ENCODE measurements around the gene NXPH2.

- no peak for TF ChIP-seq TBP (optimal IDR thresholded peaks at IDR 0.05; ENCODE audit: low read depth, low read length)
- TF ChIP-seq TARDBP (IDR thresholded peaks at IDR 0.05): no peak
- TF ChIP-seq, protein P1, sequence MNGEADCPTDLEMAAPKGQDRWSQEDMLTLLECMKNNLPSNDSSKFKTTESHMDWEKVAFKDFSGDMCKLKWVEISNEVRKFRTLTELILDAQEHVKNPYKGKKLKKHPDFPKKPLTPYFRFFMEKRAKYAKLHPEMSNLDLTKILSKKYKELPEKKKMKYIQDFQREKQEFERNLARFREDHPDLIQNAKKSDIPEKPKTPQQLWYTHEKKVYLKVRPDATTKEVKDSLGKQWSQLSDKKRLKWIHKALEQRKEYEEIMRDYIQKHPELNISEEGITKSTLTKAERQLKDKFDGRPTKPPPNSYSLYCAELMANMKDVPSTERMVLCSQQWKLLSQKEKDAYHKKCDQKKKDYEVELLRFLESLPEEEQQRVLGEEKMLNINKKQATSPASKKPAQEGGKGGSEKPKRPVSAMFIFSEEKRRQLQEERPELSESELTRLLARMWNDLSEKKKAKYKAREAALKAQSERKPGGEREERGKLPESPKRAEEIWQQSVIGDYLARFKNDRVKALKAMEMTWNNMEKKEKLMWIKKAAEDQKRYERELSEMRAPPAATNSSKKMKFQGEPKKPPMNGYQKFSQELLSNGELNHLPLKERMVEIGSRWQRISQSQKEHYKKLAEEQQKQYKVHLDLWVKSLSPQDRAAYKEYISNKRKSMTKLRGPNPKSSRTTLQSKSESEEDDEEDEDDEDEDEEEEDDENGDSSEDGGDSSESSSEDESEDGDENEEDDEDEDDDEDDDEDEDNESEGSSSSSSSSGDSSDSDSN (IDR thresholded peaks at IDR 0.05; ENCODE audit: borderline replicate concordance in 1 of 2, low read depth in 2 of 2, low read length in 2 of 2): no peak
Measured at GRCh38 chr2:138718405-138718804, 61.8 kb downstream of the NXPH2 start.
